Ectodermal cell (in vitro differentiated cells): ENCODE results near the gene PRPF38B.
A peak's percentile ranks its signal among the peaks of the same experiment; 100 is the strongest.
"Not testable (repeated sequence)": the region's sequence is repeated elsewhere in the genome, so short reads cannot be mapped to it uniquely, and the experiment has no call there.

ENCODE experiments used
- H3K27ac ChIP-seq: 2 replicates; pipeline ENCODE4 v1.7.0; 2013; ENCODE audit warnings: mild to moderate bottlenecking, low read depth, low read length; ENCODE audit not compliant: insufficient read depth, poor library complexity, severe bottlenecking
- H3K27me3 ChIP-seq: 2 replicates; pipeline ENCODE4 v1.7.0; 2013; ENCODE audit warnings: mild to moderate bottlenecking, low read length; ENCODE audit not compliant: insufficient read depth, control insufficient read depth, poor library complexity, severe bottlenecking
- H3K36me3 ChIP-seq: one replicate; pipeline ENCODE4 v1.7.0; 2013; ENCODE audit warnings: low read length; ENCODE audit not compliant: control insufficient read depth, insufficient read depth
- H3K4me1 ChIP-seq: one replicate; pipeline ENCODE4 v1.7.0; 2013; ENCODE audit warnings: low read length; ENCODE audit not compliant: control insufficient read depth, insufficient read depth
- H3K4me3 ChIP-seq: 2 replicates; pipeline ENCODE4 v1.7.0; 2013; ENCODE audit warnings: low read depth, low read length, control low read depth; ENCODE audit not compliant: insufficient read depth
- H3K9me3 ChIP-seq: 2 replicates; pipeline ENCODE4 v1.7.0; 2013; ENCODE audit warnings: mild to moderate bottlenecking, low read length, moderate library complexity; ENCODE audit not compliant: control insufficient read depth
- WGBS, 2 experiments: methylation state at CpG; one replicate each; pipeline ENCODE4 v1.1.7; 2013; ENCODE audit warnings: missing lambda C conversion rate in 2 of 2; 5-methylcytosine and 5-hydroxymethylcytosine counted together

The PRPF38B gene

DNA sequence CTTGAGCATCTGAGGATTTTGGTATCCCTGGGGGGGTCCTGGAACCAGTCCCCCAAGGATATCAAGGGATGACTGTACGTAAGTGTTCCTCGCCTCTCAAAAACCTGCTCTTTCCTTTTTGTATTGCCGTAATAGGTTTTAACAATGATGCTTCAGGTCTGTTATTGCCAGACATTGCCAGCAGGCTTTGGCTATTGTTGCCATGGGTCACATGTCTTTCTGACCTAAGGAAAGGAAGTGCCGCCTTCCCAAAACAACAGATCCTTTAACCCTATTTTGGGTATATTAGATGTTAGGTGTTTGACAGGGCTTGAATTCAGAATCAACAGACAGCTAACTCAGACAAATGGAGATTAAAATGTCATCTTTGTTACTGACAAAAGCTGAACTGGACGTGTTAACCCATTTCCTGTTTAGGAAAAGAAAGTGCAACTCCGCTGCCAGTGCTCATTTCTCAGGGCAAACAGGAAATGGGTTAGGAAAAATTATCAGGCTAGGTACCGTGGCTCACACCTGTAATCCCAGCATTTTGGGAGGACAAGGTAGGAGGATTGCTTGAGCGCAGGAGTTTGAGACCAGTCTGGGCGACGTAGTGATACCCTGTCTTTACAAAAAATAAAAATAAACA lies 12.4 kb upstream of the PRPF38B start:
- Histone ChIP-seq H3K4me3 (no peak overlapping the region), H3K27ac (no peak overlapping the region), H3K36me3 (no peaks in the 10 kb centered on the region), H3K27me3 (no peaks in the 10 kb centered on the region), H3K9me3 (no peaks in the 10 kb centered on the region), H3K4me1 (no peaks in the 10 kb centered on the region)
- WGBS, 2 experiments: 87 to 95% methylated on average over 9 to 10 of the region's 10 CpGs

DNA sequence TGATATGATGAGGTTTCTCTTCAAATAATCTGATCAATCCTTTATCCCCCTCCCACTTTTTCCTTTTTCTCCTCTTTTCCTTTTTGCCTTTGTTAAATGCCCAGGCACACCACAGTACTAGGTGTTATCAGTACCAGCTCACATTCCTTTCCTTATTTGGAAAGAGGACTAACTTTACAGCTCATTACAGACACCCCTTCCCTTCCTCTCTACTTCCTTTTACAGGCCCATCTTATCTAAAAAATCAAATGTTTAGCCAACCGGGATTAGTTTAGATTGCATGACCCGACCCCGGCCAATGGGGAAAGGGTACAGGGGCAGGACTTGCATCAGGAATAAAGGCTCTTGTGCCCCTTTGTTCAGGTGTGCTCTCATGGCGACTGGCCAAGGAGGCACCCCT lies 10.4 kb upstream of the PRPF38B start:
- H3K27ac ChIP-seq, H3K27me3 ChIP-seq, H3K4me1 ChIP-seq, H3K4me3 ChIP-seq, H3K36me3 ChIP-seq, H3K9me3 ChIP-seq: not testable (repeated sequence)
- 89 to 91% methylated on average over 4 of the region's 4 CpGs for WGBS, 2 experiments

DNA sequence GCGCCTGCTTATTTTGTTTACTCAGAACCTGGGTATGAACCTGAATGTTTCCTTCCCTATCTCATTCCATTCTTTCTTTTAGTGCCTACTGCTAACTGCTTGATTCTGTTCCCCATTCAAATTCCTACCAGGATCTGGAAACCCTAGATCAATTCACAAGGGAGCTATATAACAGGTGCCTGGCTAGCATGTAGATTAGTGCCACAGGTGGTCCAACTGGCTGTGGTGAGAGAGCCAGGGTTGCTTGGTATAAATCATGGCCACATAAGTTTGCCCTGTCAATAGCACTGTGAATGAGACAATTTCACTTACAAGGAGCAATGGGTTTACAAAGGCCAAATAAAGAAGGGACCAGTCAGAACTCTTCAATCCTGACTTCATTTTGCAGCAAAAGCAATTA lies 6.6 kb upstream of the PRPF38B start:
- Histone ChIP-seq H3K27me3 (no peaks in the 10 kb centered on the region), H3K4me3 (no peak overlapping the region), H3K27ac (no peak overlapping the region), H3K36me3 (no peaks in the 10 kb centered on the region), H3K4me1 (no peaks in the 10 kb centered on the region), H3K9me3 (no peaks in the 10 kb centered on the region)
- 85 to 87% methylated on average over 1 of the region's 1 CpG for WGBS, 2 experiments

DNA sequence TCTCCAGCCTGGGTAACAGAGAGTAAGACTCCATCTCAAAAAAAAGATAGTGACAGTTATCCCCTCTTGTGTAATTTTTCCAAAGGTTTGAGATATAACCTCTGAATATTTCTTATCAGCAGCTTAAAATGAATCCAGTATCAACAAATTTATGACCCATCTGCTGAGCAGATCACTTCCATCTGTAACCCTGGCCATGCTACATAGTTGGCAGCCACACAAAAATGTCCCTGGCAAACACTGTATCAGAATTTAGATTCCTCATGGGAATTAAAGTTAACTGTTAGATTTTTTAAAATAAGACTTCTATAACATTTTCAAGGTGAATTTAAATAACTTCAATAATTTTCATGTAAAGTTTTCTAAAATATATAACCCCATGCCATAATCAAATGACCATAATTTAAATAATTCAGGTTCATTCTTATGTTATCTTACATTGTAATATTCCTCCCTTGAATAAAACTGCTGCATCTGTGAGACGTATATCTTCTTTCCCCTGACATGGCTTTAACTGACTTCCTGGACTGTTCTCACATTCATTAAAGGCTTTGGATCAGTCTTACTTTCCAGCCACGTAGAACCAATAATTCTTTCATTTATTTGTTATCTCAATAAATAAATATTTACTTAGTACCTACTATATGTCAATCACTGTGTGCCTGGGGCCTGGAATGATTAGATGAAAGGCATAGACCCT lies 5.3 kb upstream of the PRPF38B start:
- Histone ChIP-seq H3K4me3 (no peak overlapping the region), H3K27ac (no peak overlapping the region), H3K36me3 (no peaks in the 10 kb centered on the region), H3K27me3 (no peaks in the 10 kb centered on the region), H3K9me3 (no peaks in the 10 kb centered on the region), H3K4me1 (no peaks in the 10 kb centered on the region)
- 94 to 95% methylated on average over 1 of the region's 2 CpGs for WGBS, 2 experiments

DNA sequence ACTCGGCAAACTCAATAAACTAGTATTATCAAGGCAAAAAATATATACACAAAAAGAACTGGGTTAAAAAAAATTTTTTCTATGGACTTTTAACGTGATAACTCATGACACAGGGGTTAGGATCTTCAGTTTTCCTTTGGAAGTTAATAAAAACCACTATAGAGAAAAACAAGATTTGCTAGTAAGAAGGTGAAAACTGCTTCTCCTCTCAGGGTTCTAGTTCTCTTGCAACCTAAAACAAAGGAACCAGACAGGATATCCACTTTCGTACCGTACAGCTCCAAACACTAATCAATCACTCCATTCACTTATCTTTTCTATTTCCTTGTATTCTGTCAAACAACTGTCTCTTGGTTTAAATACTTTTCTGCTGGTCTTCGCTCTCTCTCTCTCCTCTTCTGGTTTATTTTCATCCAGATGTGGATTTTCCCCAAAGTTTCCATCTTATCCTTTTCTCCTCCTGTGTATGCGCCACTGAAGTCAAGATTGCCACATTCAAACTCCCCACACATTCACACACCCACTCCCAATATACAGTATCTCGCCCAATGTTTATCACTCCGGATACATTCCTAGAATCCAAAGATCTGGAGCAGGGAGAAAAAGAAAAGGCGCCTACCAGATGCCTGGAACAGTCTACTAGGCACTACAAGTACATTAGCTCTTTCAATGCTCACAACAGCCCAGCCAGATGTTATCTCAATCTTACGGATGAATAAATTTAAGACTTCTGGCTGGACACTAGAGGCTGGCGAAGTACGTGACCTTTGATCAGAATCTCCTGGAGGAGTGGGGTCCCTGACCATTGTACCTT lies 775 bp upstream of the PRPF38B start:
- Histone ChIP-seq H3K27me3 (no peaks in the 10 kb centered on the region), H3K4me1 (no peaks in the 10 kb centered on the region), H3K27ac (peak overlapping the region; percentile 96), H3K9me3 (no peaks in the 10 kb centered on the region), H3K36me3 (peaks cover 6% of the 10 kb centered on the region), H3K4me3 (peak overlapping the region; percentile 96)
- WGBS, 2 experiments: 35 to 42% methylated on average over 10 to 12 of the region's 12 CpGs

DNA sequence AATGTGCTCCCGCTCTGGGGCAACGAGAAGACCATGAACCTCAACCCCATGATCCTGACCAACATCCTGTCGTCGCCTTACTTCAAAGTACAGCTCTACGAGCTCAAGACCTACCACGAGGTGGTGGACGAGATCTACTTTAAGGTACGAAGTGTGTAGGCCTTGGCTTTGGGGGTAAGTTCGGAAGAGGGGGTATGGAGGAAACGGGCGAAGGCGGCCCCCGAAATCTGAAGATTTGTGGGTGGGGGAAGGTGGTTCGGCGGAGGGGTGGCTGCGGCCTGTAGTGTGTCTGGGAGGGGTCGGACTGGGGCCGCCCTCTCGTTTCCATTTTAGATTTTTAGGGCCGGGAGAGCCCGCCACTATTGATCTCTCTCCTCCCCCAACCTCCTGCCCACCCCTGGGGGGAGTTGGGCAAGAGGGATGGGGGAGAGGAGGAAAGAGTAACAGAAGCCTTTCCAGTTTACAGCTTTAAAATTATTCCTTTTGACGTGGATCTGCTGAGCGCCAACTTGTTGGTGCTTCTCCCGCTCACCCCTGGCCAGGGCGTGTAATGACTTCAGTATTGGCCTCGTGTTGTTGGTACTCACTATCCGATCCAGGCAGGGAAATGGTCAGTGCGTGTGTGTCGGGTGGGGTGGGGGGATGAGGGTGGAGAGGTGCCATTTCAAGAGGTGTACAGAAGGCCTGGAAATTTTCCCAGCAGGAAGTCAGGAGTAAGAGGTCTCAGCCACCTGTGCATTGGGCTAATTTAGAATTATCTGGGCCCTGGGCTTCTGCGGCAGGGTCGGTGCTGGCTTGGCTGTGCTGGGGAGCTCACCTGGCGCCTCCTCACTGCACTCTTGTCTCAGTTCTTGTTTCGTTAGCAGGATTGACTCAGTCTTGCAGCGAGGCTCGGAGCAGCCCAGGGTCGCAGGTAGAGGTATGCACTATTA lies 880 bp downstream of the PRPF38B start:
- 0 to 1% methylated on average over 31 to 35 of the region's 36 CpGs for WGBS, 2 experiments
- Histone ChIP-seq H3K9me3 (no peaks in the 10 kb centered on the region), H3K4me1 (no peaks in the 10 kb centered on the region), H3K27me3 (no peaks in the 10 kb centered on the region), H3K27ac (peak overlapping the region; percentile 96), H3K4me3 (peak overlapping the region; percentile 96), H3K36me3 (peaks cover 16% of the 10 kb centered on the region)

DNA sequence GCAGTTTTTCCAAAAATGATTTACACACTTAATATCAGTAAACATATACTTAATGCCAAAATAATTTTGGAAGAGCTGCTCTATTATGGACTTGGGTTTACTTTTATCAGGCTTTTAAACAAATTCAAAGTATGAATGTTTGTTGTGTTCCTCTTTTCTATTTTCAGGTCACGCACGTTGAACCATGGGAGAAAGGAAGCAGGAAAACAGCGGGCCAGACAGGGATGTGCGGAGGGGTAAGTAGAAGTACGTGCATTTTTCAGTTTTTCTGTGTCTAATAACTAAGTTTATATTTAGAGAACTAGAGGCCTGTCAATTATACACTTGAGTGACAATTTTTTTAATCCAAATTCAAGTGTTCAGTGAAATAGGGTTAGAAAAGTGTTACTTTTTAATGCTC lies 3.4 kb downstream of the PRPF38B start:
- Histone ChIP-seq H3K27ac (no peak overlapping the region), H3K4me1 (no peaks in the 10 kb centered on the region), H3K36me3 (peaks cover 34% of the 10 kb centered on the region), H3K9me3 (no peaks in the 10 kb centered on the region), H3K4me3 (no peak overlapping the region), H3K27me3 (no peaks in the 10 kb centered on the region)
- 93 to 97% methylated on average over 5 of the region's 5 CpGs for WGBS, 2 experiments

DNA sequence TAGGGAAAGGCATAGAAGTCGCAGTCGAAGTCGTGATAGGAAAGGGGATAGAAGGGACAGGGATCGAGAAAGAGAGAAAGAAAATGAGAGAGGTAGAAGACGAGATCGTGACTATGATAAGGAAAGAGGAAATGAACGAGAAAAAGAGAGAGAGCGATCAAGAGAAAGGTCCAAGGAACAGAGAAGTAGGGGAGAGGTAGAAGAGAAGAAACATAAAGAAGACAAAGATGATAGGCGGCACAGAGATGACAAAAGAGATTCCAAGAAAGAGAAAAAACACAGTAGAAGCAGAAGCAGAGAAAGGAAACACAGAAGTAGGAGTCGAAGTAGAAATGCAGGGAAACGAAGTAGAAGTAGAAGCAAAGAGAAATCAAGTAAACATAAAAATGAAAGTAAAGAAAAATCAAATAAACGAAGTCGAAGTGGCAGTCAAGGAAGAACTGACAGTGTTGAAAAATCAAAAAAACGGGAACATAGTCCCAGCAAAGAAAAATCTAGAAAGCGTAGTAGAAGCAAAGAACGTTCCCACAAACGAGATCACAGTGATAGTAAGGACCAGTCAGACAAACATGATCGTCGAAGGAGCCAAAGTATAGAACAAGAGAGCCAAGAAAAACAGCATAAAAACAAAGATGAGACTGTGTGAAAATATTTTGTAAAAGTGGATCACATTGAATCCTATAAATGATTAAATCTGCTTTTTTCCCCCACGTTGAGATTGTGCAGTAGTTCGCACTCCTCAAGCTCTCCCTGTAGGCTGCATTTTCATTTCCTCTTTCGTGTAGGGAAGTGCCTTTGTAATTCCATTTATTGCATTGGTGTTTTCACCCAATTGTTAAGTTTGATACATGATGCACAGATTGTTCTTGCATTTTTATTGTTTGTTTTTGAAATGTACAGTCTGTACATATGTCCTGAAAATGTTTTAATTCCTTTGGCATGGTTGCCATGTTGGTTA lies 7.5 kb downstream of the PRPF38B start:
- H3K27ac ChIP-seq: no peak overlapping the region
- no peaks in the 10 kb centered on the region for H3K27me3 ChIP-seq
- no peak overlapping the region for H3K4me3 ChIP-seq
- no peaks in the 10 kb centered on the region for H3K4me1 ChIP-seq
- 95% methylated on average over 22 of the region's 22 CpGs for WGBS, 2 experiments
- H3K36me3 ChIP-seq: peaks cover 34% of the 10 kb centered on the region
- no peaks in the 10 kb centered on the region for H3K9me3 ChIP-seq

DNA sequence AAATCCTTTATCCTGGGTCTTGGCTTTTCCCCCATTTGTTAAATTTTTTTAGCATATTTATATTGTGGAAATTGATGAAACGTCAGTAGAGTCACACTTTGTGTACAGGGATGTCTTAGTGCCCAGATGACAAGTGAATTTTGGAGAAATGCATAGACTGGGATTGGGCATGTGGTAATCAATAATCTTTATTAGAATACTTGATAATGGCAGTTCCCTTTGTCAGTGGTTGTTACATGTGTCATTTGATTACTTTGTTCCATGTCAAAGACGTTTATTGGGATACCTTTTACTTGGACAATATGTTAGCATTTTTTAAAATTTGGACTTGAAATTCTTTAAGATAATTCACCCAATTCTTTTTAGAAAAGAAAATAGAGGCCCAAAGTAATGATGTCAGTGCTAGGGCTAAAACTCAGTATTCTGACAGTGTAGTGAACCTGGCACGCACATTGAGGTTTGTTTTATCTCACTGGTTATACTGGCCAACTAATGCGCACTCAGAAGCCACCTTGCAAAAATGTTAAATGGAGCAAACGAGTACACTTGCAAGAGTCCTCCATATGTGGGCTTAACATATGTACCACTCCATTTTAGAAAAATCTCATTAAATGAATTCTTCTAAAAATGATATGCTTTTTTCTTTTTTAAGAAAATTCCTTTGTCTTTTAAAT lies 9.2 kb downstream of the PRPF38B start:
- Histone ChIP-seq H3K4me3 (no peak overlapping the region), H3K4me1 (no peaks in the 10 kb centered on the region), H3K27ac (no peak overlapping the region), H3K36me3 (peaks cover 29% of the 10 kb centered on the region), H3K27me3 (no peaks in the 10 kb centered on the region), H3K9me3 (no peaks in the 10 kb centered on the region)
- 91 to 98% methylated on average over 5 of the region's 5 CpGs for WGBS, 2 experiments
